Activated naive CD4-positive, alpha-beta T cell treated with anti-CD3 and anti-CD28 coated beads, Interleukin-2, amount 10 ng/mL, durations not matched to agents 7 days and 5 days (primary cell): Measurements from ENCODE around the gene CPEB4.
A peak's percentile ranks its signal among the peaks of the same experiment; 100 is the strongest.

Source experiments
- CTCF ChIA-PET: fragments of 350-600 bp; sonication (Branson Sonifier 250); formaldehyde crosslinking; loops from one replicate; lab custom pipeline; 2021; ENCODE audit warnings: antibody characterized with exemption; lab: Charles Lee
- DNase-seq: peaks from one replicate; pipeline ENCODE4 v3.0.0-alpha.2; 2020
- H3K27ac Mint-ChIP-seq: one replicate; pipeline ENCODE4 v1.8.0; 2021; ENCODE audit warnings: mild to moderate bottlenecking, moderate library complexity, mixed read lengths
- H3K27me3 Mint-ChIP-seq: one replicate; pipeline ENCODE4 v1.8.0; 2021; ENCODE audit warnings: mild to moderate bottlenecking, mixed read lengths
- H3K36me3 Mint-ChIP-seq: one replicate; pipeline ENCODE4 v1.8.0; 2021; ENCODE audit warnings: mixed read lengths
- H3K4me1 Mint-ChIP-seq: one replicate; pipeline ENCODE4 v1.8.0; 2021; ENCODE audit warnings: mixed read lengths
- H3K4me3 Mint-ChIP-seq: one replicate; pipeline ENCODE4 v1.8.0; 2021; ENCODE audit warnings: mild to moderate bottlenecking, moderate library complexity, mixed read lengths
- H3K9me3 Mint-ChIP-seq: one replicate; pipeline ENCODE4 v1.8.0; 2021; ENCODE audit warnings: mixed read lengths

CPEB4 gene

DNA sequence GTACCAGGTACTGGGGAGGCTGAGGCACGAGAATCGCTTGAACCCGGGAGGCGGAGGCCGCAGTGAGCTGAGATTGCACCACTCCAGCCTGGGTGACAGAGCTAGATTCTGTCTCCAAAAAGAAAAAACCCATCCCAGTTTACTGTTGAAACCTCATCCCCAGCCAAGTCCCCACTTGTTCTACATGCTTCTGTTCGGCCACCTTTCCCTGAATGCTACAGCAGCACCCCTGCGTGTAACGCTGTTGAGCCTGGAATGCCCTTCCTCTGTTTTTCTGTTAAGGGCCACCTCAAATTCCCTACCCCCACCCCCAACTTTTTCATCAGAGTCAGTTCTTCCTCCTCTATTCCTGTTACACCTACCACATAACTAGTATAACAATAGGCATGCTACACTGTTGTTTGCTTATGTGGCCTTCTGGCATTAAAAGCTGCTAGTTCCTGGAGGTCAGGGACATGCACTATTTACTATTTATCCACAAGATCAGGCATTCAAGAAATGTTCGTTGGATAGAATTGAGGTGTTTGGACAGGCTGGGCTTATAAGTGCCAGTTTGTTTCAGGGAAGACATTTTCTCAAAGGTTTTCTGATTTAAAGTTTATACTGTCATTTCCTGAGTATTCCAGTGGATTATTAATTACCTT lies 53.7 kb downstream of the CPEB4 start:
- DNase-seq, result no peak
- Mint-ChIP-seq H3K27me3 (no peaks in the 10 kb centered on the region), H3K27ac (no peak overlapping the region), H3K4me1 (no peaks in the 10 kb centered on the region), H3K9me3 (no peaks in the 10 kb centered on the region), H3K36me3 (peaks cover 3% of the 10 kb centered on the region), H3K4me3 (no peak overlapping the region)
- CTCF ChIA-PET, result interaction anchor here (2.0 kb wide), 1 partner anchor 16 kb away, joined by 6 read pairs; no protein-coding TSS in a partner anchor

DNA sequence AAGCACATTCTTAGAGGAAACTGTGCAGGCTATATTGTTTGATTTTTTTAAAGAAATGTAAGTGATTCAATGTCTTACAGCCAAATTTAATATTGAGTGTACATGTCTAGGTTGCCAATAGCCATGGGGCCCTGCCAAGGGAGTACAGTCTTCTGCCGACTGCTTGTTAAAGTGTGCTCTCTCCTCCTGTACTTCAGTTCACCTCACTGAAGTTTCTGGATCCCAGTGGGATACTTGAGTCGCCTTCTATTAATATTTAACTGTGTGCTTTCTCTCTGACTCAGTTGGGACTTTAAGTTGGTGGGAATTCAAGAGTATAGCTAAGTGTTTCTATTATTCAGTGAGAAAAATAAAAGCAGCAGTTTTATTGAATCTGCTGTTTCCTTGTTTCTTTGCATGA lies 56.4 kb downstream of the CPEB4 start:
- H3K27me3 Mint-ChIP-seq, result no peaks in the 10 kb centered on the region
- CTCF ChIA-PET, result no interaction called here
- H3K4me3 Mint-ChIP-seq, result no peak overlapping the region
- H3K4me1 Mint-ChIP-seq, result no peaks in the 10 kb centered on the region
- DNase-seq, result no peak
- no peaks in the 10 kb centered on the region for H3K9me3 Mint-ChIP-seq
- peaks cover 14% of the 10 kb centered on the region for H3K36me3 Mint-ChIP-seq
- no peak overlapping the region for H3K27ac Mint-ChIP-seq

DNA sequence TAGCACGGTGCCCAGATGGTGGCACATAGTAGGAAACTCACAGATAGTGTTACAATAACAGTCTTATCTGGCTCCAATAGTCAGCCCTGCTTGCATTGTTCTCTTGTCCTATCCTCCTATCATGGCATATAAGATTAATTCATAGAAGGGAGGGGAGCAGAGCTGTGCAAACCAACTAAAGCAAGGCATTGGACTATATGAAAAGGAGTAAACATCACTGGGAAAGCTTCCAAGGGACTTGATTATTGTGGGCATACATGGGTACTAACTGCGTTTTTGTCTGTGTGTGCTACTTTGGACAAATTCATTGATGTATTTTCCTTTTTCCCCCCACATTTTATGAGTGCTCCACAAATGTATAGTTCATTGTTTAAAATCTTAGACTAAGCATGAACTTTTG lies 57.0 kb downstream of the CPEB4 start:
- no peaks in the 10 kb centered on the region for H3K4me1 Mint-ChIP-seq
- CTCF ChIA-PET, result no interaction called here
- no peak overlapping the region for H3K27ac Mint-ChIP-seq
- peaks cover 18% of the 10 kb centered on the region for H3K36me3 Mint-ChIP-seq
- H3K9me3 Mint-ChIP-seq, result no peaks in the 10 kb centered on the region
- no peak overlapping the region for H3K4me3 Mint-ChIP-seq
- H3K27me3 Mint-ChIP-seq, result no peaks in the 10 kb centered on the region
- no peak for DNase-seq

DNA sequence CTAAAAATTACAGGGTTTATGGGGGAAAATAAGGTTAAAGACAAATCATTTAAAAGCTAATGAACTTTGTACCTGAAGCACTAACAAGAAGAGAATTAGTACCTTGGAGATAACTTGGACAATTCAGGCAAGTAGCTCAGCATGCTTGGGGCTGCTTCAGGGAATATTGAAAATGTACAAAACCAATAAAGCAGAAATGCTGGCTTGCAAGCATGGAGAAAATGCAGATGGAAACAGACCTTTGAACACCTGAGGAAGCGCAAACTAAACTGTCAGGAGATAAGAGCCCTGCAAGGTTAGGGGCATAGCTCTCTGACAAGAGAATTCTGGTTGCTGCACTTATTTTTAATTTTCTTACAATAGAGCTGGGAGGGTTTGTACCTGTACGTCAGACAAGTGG lies 58.2 kb downstream of the CPEB4 start:
- CTCF ChIA-PET, result interaction anchor here (0.6 kb wide), 1 partner anchor 641 kb away, joined by 3 read pairs; no protein-coding TSS in a partner anchor
- Mint-ChIP-seq H3K27me3 (no peaks in the 10 kb centered on the region), H3K4me3 (no peak overlapping the region), H3K36me3 (peaks cover 18% of the 10 kb centered on the region), H3K27ac (no peak overlapping the region), H3K9me3 (no peaks in the 10 kb centered on the region), H3K4me1 (no peaks in the 10 kb centered on the region)
- DNase-seq, result no peak

DNA sequence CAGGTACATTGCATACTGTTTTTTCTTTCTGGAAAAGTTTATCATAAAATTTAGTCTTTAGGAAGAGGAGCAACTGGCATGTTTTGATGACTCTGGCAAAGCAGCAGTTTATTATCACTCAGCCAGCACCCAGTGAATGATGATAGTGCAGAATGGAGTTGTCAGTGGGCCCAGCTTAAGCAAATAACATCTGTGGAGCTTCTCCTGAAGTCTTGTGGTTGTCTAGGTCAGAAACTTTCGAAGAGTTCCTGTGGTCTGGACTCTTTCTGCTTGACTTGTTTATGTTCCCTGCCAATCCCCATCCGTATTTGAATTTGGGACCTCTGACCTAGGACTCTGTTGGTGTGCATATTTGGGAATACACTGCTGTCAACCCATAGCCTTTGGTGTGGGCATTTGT lies 62.7 kb downstream of the CPEB4 start:
- no peak overlapping the region for H3K27ac Mint-ChIP-seq
- CTCF ChIA-PET, result no interaction called here
- H3K4me3 Mint-ChIP-seq, result no peak overlapping the region
- DNase-seq, result no peak
- H3K27me3 Mint-ChIP-seq, result no peaks in the 10 kb centered on the region
- peaks cover 35% of the 10 kb centered on the region for H3K36me3 Mint-ChIP-seq
- H3K9me3 Mint-ChIP-seq, result no peaks in the 10 kb centered on the region
- H3K4me1 Mint-ChIP-seq, result no peaks in the 10 kb centered on the region

DNA sequence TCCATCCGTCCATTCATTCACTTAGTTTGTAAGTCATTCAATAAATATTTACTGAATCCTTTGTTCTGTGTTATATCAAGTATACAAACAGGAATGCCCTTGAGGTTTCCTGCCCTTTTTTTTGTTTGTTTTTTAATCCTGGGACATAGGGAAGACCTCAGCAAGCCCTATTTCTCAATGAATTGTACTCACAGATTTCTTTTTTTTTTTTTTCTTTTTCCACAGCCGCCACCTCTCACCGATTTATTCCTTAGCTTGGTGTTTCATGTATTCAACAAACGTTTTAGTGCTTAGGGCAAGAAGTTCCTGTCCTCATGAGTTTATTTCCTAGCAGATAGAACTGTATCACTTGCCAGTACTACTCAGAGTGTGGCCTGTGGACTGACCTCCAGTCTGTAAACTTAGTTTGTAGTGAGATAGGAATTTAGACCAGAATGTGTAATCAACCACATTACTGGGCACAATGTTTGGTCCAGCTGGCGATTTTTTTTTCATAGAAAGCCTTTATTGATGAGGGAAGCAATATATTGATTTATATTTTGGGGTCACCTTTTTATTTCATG lies 65.5 kb downstream of the CPEB4 start:
- Mint-ChIP-seq H3K4me3 (no peak overlapping the region), H3K27ac (no peak overlapping the region), H3K9me3 (no peaks in the 10 kb centered on the region), H3K36me3 (peaks cover 32% of the 10 kb centered on the region), H3K27me3 (no peaks in the 10 kb centered on the region), H3K4me1 (no peaks in the 10 kb centered on the region)
- CTCF ChIA-PET, result interaction anchor here (0.6 kb wide), 1 partner anchor 16 kb away, joined by 3 read pairs; no protein-coding TSS in a partner anchor
- no peak for DNase-seq

DNA sequence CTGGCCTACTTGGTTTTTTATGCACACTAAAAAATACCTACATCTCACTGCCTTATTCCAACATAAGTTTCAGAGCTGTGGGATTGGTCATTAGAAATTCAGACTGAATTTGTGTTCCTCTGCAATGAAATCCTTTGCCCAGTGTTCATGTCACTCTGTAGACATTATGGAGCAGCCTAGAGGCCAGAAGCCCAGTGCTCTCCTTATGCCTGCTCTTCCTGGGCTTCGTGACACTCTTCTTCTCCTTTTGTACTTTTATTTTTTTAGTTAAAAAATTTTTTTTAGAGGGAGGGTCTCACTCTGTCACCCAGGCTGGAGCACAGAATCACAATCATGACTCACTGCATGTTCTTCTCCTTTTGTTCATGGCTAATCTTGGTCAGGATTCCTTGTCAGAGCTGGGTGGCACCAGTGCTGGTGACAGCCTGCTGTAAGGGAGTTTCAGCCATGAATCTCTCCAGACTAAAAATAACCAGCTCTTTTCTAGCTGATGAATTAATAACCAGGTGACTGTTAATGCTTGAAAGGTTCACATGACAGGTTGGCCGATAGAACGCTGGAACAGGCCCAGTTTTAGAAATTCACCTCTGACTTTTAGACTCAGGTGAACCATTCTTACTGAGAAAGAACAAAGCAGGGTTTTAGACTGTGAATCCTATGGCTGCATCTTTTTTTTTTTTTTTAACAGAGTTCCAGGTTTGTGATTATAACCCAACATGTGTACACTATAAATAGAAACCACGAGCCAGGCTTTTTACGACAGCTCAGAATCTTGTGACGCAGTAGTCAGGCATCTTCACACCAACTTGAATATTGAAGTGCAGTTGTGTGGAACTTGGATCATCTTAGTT lies 66.7 kb downstream of the CPEB4 start:
- peaks cover 24% of the 10 kb centered on the region for H3K36me3 Mint-ChIP-seq
- no peaks in the 10 kb centered on the region for H3K9me3 Mint-ChIP-seq
- no peak for DNase-seq
- no peaks in the 10 kb centered on the region for H3K4me1 Mint-ChIP-seq
- CTCF ChIA-PET, result no interaction called here
- H3K27ac Mint-ChIP-seq, result no peak overlapping the region
- H3K27me3 Mint-ChIP-seq, result no peaks in the 10 kb centered on the region
- no peak overlapping the region for H3K4me3 Mint-ChIP-seq

DNA sequence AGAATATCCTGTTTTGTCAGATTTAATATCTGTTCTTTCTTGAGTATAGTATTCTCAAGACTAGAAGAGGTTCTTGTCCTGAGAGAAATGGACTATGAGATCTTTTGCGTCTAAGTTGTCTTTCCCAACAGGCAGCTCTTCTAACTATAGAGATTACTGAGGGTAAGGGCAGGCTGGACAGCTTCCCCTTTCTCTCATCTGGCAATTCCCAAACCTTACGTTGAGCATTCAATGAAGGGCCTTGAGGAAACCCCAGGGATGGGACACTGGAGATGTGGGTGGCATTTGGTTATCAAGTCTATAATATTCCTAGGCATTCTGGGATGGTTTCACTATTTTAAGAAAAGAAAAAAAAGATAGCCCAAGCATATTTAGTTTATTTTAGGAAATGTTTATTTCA lies 72.8 kb downstream of the CPEB4 start:
- CTCF ChIA-PET, result no interaction called here
- no peak overlapping the region for H3K4me3 Mint-ChIP-seq
- peaks cover 2% of the 10 kb centered on the region for H3K36me3 Mint-ChIP-seq
- H3K9me3 Mint-ChIP-seq, result no peaks in the 10 kb centered on the region
- no peak overlapping the region for H3K27ac Mint-ChIP-seq
- H3K27me3 Mint-ChIP-seq, result no peaks in the 10 kb centered on the region
- H3K4me1 Mint-ChIP-seq, result peaks cover 14% of the 10 kb centered on the region
- DNase-seq, result no peak

DNA sequence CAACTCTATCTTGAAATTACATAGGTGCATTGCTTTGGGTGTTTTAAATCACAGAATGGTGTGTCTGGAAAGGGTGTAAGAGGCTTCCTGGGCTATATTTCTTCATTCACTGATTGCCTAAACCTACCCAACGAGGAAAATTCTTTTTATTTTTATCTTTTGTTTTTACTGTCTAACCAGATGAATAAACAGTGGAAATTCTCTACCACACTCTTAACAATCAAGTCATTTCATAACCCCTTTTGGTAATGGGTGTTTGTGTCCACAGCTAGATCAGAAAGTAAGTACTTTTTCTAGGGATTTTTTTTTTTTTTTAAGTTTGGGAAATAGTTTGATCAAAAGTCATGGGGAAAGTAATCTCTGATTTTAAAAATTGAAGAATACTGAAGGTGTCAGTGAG lies 73.3 kb downstream of the CPEB4 start:
- Mint-ChIP-seq H3K4me1 (peaks cover 14% of the 10 kb centered on the region), H3K9me3 (no peaks in the 10 kb centered on the region), H3K4me3 (no peak overlapping the region), H3K36me3 (no peaks in the 10 kb centered on the region), H3K27me3 (no peaks in the 10 kb centered on the region), H3K27ac (no peak overlapping the region)
- DNase-seq, result no peak
- CTCF ChIA-PET, result interaction anchor here (1.7 kb wide), 1 partner anchor 346 kb away, joined by 4 read pairs; no protein-coding TSS in a partner anchor

DNA sequence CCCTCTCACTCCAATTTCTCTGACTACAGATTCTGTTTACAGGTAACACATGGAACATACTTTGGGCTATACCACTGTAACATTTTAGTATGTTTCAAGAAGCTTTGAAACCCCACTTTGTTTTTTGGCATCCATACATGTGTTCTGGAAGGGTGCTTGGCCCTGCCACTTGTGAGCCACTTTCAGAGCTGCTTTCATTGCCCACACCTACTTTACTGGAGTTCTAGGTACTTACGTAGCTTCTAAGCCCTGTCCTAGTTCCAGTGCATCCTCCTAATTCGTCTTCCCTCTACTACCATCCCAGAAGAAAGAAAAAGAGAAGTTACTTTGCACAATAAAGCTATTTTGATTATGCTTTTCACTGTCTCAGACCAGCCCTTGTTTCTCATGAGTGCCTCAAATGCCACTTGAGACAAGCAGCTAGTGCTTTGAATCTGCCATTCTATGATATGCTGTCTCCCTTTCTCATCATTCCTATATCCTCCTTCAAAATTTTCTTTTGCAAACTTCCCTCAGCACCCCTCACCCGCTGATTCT lies 74.4 kb downstream of the CPEB4 start:
- Mint-ChIP-seq H3K36me3 (no peaks in the 10 kb centered on the region), H3K4me3 (no peak overlapping the region), H3K9me3 (no peaks in the 10 kb centered on the region), H3K27me3 (no peaks in the 10 kb centered on the region), H3K27ac (no peak overlapping the region), H3K4me1 (peaks cover 14% of the 10 kb centered on the region)
- no peak for DNase-seq
- CTCF ChIA-PET, result interaction anchor here (1.2 to 1.7 kb wide), 2 partner anchors 11 to 347 kb away, joined by 4 read pairs; no protein-coding TSS in a partner anchor

DNA sequence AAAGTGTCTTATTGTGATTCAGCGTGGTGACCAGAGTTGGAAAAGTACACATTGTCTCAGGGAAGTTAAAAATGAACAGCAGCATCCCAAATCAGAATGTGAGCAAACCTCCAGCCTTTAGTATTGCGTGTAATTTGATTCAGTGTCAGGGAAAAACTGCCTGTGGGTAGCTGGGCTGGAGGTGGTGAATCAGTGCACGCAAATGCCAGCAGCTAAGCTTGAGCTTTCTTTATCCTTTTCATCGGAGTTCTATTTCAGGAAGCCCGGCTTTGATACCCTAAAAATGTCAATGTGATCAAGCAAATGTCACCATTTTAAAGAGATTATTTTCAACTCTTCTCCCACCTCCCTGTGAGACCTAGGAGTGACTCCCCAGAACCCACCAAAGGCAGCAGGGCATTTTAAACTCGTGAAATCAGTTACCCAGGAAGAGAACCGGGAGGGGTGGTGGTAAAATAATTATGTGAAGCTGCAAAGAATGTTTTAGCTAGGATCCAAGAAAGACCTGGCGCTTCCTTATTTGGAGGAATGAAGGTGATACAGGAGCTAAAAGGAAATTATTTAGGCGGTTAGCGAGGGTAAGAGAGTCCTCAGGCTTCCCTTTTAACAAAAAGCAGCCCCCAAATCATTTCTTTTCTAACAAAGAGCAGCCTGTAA lies 75.2 kb downstream of the CPEB4 start:
- Mint-ChIP-seq H3K4me1 (peaks cover 14% of the 10 kb centered on the region), H3K27me3 (peaks cover 3% of the 10 kb centered on the region), H3K9me3 (no peaks in the 10 kb centered on the region), H3K27ac (no peak overlapping the region), H3K4me3 (no peak overlapping the region), H3K36me3 (no peaks in the 10 kb centered on the region)
- CTCF ChIA-PET, result interaction anchor here (0.7 to 1.7 kb wide), 4 partner anchors 10 to 348 kb away, joined by 3 to 5 read pairs (median 4); no protein-coding TSS in a partner anchor
- DNase-seq, result no peak

DNA sequence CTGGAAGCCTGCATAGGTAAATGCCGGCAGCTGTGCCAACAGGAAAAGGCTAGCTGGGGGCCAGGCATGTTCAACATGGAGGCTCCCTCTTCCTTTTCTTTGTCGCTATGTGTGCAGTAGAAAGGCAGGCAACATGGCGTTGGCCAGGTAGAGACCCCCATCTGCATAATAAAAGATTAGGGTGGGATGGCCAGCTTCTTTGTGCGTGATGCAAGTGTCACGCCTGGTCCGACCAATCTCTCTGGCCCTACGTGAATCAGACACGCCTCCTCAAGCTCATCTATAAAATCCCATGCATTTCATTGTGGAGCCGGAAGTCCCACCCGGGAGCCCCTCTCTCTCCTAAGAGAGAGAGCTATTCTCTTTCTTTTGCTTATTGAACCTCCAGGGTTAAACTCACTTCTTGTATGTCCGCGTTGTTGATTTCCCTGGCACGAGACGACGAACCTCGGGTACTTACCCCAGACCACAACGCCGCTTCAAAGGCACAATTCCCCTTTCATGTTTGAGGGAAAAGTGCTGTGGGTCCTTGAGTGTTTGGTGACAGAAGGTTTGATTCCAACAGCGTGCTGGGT lies 75.8 kb downstream of the CPEB4 start:
- peak; percentile 47 for DNase-seq
- H3K4me3 Mint-ChIP-seq, result no peak overlapping the region
- no peaks in the 10 kb centered on the region for H3K36me3 Mint-ChIP-seq
- peaks cover 14% of the 10 kb centered on the region for H3K4me1 Mint-ChIP-seq
- H3K27ac Mint-ChIP-seq, result no peak overlapping the region
- CTCF ChIA-PET, result interaction anchor here (1.3 kb wide), 1 partner anchor 9 kb away, joined by 5 read pairs; no protein-coding TSS in a partner anchor
- H3K27me3 Mint-ChIP-seq, result peaks cover 5% of the 10 kb centered on the region
- H3K9me3 Mint-ChIP-seq, result no peaks in the 10 kb centered on the region

DNA sequence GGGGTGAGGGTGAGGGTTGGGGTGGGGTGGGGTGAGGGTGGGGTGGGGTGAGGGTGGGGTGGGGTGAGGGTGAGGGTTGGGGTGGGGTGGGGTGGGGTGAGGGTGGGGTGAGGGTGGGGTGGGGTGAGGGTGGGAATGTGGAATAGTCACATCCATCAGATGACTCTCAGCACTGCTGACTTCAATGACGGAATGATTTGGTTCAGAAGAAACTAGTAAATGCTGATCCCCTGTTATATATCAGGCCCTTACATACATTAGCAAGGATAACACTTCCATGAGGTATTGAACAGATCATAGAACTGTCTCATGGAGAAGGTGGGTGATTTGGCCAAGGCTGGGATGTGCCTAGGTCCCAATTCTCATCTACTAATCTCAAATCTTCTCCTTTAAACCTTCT lies 76.4 kb downstream of the CPEB4 start:
- Mint-ChIP-seq H3K27ac (no peak overlapping the region), H3K4me3 (no peak overlapping the region), H3K27me3 (peaks cover 7% of the 10 kb centered on the region), H3K36me3 (no peaks in the 10 kb centered on the region), H3K9me3 (no peaks in the 10 kb centered on the region), H3K4me1 (peaks cover 14% of the 10 kb centered on the region)
- DNase-seq, result no peak
- CTCF ChIA-PET, result interaction anchor here (1.3 kb wide), 1 partner anchor 9 kb away, joined by 5 read pairs; no protein-coding TSS in a partner anchor
